ENCODE results near the gene KLHL6.

Gene KLHL6

DNA sequence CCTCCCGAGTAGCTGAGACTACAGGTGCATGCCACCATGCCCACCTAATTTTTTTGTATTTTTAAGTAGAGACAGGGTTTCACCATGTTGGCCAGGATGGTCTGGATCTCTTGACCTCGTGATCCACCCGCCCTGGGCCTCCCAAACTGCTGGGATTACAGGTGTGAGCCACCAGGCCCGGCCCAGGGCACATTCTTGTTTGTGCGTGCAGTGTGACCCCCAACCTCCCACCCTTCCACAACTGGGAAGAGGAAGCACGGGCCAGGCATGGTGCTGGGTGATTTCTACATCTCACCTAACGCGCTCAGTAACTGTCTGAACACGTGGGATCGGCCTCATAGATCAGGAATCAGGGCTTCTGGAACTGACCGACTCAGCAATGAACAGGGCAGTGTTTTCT lies 48.0 kb downstream of the KLHL6 start:
- TF ChIP-seq, protein P1, sequence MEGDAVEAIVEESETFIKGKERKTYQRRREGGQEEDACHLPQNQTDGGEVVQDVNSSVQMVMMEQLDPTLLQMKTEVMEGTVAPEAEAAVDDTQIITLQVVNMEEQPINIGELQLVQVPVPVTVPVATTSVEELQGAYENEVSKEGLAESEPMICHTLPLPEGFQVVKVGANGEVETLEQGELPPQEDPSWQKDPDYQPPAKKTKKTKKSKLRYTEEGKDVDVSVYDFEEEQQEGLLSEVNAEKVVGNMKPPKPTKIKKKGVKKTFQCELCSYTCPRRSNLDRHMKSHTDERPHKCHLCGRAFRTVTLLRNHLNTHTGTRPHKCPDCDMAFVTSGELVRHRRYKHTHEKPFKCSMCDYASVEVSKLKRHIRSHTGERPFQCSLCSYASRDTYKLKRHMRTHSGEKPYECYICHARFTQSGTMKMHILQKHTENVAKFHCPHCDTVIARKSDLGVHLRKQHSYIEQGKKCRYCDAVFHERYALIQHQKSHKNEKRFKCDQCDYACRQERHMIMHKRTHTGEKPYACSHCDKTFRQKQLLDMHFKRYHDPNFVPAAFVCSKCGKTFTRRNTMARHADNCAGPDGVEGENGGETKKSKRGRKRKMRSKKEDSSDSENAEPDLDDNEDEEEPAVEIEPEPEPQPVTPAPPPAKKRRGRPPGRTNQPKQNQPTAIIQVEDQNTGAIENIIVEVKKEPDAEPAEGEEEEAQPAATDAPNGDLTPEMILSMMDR (IDR thresholded peaks at IDR 0.05; ENCODE audit: low read depth, low read length): no peak
- Histone ChIP-seq H3K4me1 (no peaks in the 10 kb centered on the region), H3K9me3 (no peaks in the 10 kb centered on the region), H3K4me3 (ENCODE audit: low read depth, low read length) (no peak overlapping the region), H3K27me3 (no peaks in the 10 kb centered on the region), H3K36me3 (no peaks in the 10 kb centered on the region)
- no peak for DNase-seq

DNA sequence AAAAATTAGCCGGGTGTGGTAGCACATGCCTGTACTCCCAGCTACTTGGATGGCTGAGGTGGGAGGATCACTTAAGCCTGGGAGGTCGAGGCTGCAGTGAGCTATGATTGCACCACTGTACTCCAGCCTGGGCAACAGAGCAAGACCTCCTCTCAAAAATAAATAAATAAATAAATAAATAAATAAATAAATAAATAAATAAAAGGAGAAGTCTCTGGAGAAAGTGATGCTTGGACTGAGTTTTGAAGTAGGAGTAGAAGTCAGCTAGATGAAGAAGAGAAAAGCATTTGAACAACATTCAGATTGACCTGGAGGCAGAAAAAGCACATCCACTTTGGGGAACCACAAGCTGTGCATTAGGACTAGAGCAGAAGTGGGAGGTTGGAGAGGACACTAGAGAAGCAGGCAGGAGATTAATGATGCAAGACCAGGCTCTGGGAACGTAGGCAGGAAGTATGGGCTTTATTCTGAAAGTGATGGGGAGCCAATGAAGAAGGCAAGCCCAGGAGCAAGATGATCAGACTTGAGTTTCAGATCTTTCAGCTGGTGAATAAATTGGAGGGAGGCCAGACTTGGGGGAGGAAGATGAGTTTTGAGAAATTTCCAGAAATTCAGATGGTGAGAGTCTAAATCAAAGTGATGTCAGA lies 48.7 kb downstream of the KLHL6 start:
- Histone ChIP-seq H3K9me3 (no peaks in the 10 kb centered on the region), H3K4me1 (no peaks in the 10 kb centered on the region), H3K36me3 (no peaks in the 10 kb centered on the region), H3K27me3 (no peaks in the 10 kb centered on the region), H3K4me3 (ENCODE audit: low read depth, low read length) (no peak overlapping the region)
- TF ChIP-seq, protein P1 (IDR thresholded peaks at IDR 0.05; ENCODE audit: low read depth, low read length): no peak
- DNase-seq: no peak

DNA sequence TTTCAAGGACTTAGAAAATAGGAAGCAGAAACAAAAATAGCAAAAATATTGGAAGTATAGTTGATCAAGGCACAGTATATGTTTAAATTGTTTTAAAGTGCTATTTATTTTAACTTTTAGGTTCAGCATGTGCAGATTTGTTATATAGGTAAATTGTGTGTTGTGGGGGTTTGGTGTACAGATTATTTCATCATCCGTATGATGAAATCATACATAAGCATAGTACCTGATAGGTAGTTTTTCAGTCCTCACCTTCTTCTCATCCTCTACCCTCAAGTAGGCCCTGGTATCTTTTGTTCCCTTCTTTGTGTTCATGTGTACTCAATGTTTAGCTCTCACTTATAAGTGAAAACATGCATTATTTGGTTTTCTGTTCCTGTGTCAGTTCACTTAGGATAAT lies 50.9 kb downstream of the KLHL6 start:
- Histone ChIP-seq H3K9me3 (no peaks in the 10 kb centered on the region), H3K27me3 (no peaks in the 10 kb centered on the region), H3K4me1 (no peaks in the 10 kb centered on the region), H3K36me3 (no peaks in the 10 kb centered on the region), H3K4me3 (ENCODE audit: low read depth, low read length) (no peak overlapping the region)
- no peak for DNase-seq
- TF ChIP-seq, protein P1 (IDR thresholded peaks at IDR 0.05; ENCODE audit: low read depth, low read length): no peak

- peak; percentile 31 for DNase-seq
- Histone ChIP-seq H3K9me3 (no peaks in the 10 kb centered on the region), H3K36me3 (no peaks in the 10 kb centered on the region), H3K4me3 (ENCODE audit: low read depth, low read length) (no peak overlapping the region), H3K27me3 (no peaks in the 10 kb centered on the region), H3K4me1 (no peaks in the 10 kb centered on the region)
- TF ChIP-seq, protein P1 (IDR thresholded peaks at IDR 0.05; ENCODE audit: low read depth, low read length): peak; percentile 50
These were observed 51.8 kb downstream of the KLHL6 start for GRCh38 chr3:183503746-183504145.

- Histone ChIP-seq H3K36me3 (no peaks in the 10 kb centered on the region), H3K27me3 (no peaks in the 10 kb centered on the region), H3K4me1 (no peaks in the 10 kb centered on the region), H3K9me3 (no peaks in the 10 kb centered on the region), H3K4me3 (ENCODE audit: low read depth, low read length) (no peak overlapping the region)
- TF ChIP-seq, protein P1 (IDR thresholded peaks at IDR 0.05; ENCODE audit: low read depth, low read length): peak; percentile 58
- DNase-seq: peak; percentile 38
These were observed 53.0 kb downstream of the KLHL6 start for GRCh38 chr3:183502237-183503181.
